Mesenchymal stem cell (in vitro differentiated cells and primary cell): ENCODE results near the gene TBCB.

ENCODE experiments used
- DNase-seq: peaks from one replicate; pipeline ENCODE4 v3.0.0-alpha.2; 2013
- H2AFZ ChIP-seq: one replicate; pipeline ENCODE4 v1.6.1; 2013; ENCODE audit warnings: low read depth, mild to moderate bottlenecking, control low read depth, inconsistent platforms, low read length, moderate library complexity
- H2AK5ac ChIP-seq: 2 replicates; pipeline ENCODE4 v1.6.1; 2013; ENCODE audit warnings: low read length, moderate library complexity, mild to moderate bottlenecking, inconsistent platforms; ENCODE audit not compliant: severe bottlenecking
- H2BK120ac ChIP-seq: one replicate; pipeline ENCODE4 v1.6.1; 2013; ENCODE audit warnings: low read depth, mild to moderate bottlenecking, inconsistent platforms, low read length, moderate library complexity
- H2BK12ac ChIP-seq, 2 experiments: one replicate each; pipeline ENCODE4 v1.6.1; 2013; ENCODE audit warnings: inconsistent platforms in 2 of 2, low read length in 2 of 2, mild to moderate bottlenecking in 2 of 2, moderate library complexity in 2 of 2, control low read depth in 1 of 2
- H2BK15ac ChIP-seq: one replicate; pipeline ENCODE4 v1.6.1; 2013; ENCODE audit warnings: mild to moderate bottlenecking, low read depth, inconsistent platforms; ENCODE audit not compliant: poor library complexity, severe bottlenecking
- H2BK5ac ChIP-seq: 2 replicates; pipeline ENCODE4 v1.6.1; 2013; ENCODE audit warnings: low read depth, mild to moderate bottlenecking, low read length, control low read depth, inconsistent platforms; ENCODE audit not compliant: poor library complexity, severe bottlenecking
- H3K14ac ChIP-seq, 2 experiments: one replicate each; pipeline ENCODE4 v1.6.1; 2013; ENCODE audit warnings: inconsistent platforms in 2 of 2, low read length in 2 of 2, control low read depth in 1 of 2, mild to moderate bottlenecking in 1 of 2, moderate library complexity in 1 of 2
- H3K18ac ChIP-seq, 2 experiments: one replicate each; pipeline ENCODE4 v1.6.1; 2013; ENCODE audit warnings: inconsistent platforms in 2 of 2, low read length in 2 of 2, control low read depth in 1 of 2, low read depth in 1 of 2, mild to moderate bottlenecking in 1 of 2
- H3K23ac ChIP-seq, 2 experiments: one replicate each; pipeline ENCODE4 v1.6.1; 2013; ENCODE audit warnings: inconsistent platforms in 2 of 2, low read length in 2 of 2, mild to moderate bottlenecking in 2 of 2, moderate library complexity in 2 of 2, control low read depth in 1 of 2
- H3K27ac ChIP-seq: 2 replicates; pipeline ENCODE4 v1.5.1; 2013; ENCODE audit warnings: mild to moderate bottlenecking, moderate library complexity, low read length, control low read depth, inconsistent platforms; ENCODE audit not compliant: poor library complexity, severe bottlenecking
- H3K27me3 ChIP-seq, 2 experiments: 2 replicates each; pipeline versions ENCODE4 v1.6.1 to v1.7.0; 2013; ENCODE audit warnings: low read length in 2 of 2, mild to moderate bottlenecking in 2 of 2, moderate library complexity in 2 of 2, control low read depth in 1 of 2, inconsistent platforms in 1 of 2; ENCODE audit not compliant: control insufficient read depth in 1 of 2, insufficient read depth in 1 of 2
- H3K36me3 ChIP-seq, 2 experiments: 2 replicates each; pipeline versions ENCODE4 v1.6.1 to v1.7.0; 2013; ENCODE audit warnings: low read length in 2 of 2, control low read depth in 1 of 2, inconsistent platforms in 1 of 2, low read depth in 1 of 2, mild to moderate bottlenecking in 1 of 2; ENCODE audit not compliant: insufficient read depth in 2 of 2, control insufficient read depth in 1 of 2
- H3K4ac ChIP-seq, 2 experiments: one replicate each; pipeline ENCODE4 v1.6.1; 2013; ENCODE audit warnings: inconsistent platforms in 2 of 2, low read length in 2 of 2, mild to moderate bottlenecking in 2 of 2, moderate library complexity in 2 of 2, control low read depth in 1 of 2, low read depth in 1 of 2
- H3K4me1 ChIP-seq: 2 replicates; pipeline ENCODE4 v1.6.1; 2013; ENCODE audit warnings: low read depth, low read length, control low read depth; ENCODE audit not compliant: control insufficient read depth, insufficient read depth
- H3K4me2 ChIP-seq: 2 replicates; pipeline ENCODE4 v1.6.1; 2013; ENCODE audit warnings: low read length, mild to moderate bottlenecking, inconsistent platforms; ENCODE audit not compliant: poor library complexity, severe bottlenecking
- H3K4me3 ChIP-seq, 2 experiments: 2 replicates each; pipeline versions ENCODE4 v1.5.1 to v1.7.0; 2013; ENCODE audit warnings: low read length in 2 of 2, mild to moderate bottlenecking in 2 of 2, control low read depth in 1 of 2, low read depth in 1 of 2; ENCODE audit not compliant: insufficient read depth in 1 of 2
- H3K79me1 ChIP-seq: replicated peaks from 2 replicates; pipeline ENCODE4 v1.6.1; 2013; ENCODE audit warnings: mild to moderate bottlenecking, control low read depth, low read length, inconsistent platforms; ENCODE audit not compliant: poor library complexity, severe bottlenecking
- H3K9ac ChIP-seq: 2 replicates; pipeline ENCODE4 v1.7.0; 2013; ENCODE audit warnings: mild to moderate bottlenecking, low read length, moderate library complexity
- H3K9me3 ChIP-seq: 2 replicates; pipeline ENCODE4 v1.7.0; 2013; ENCODE audit warnings: mild to moderate bottlenecking, low read length; ENCODE audit not compliant: control insufficient read depth
- H4K8ac ChIP-seq: one replicate; pipeline ENCODE4 v1.6.1; 2013; ENCODE audit warnings: inconsistent platforms, mild to moderate bottlenecking, low read length, moderate library complexity
- H4K91ac ChIP-seq: one replicate; pipeline ENCODE4 v1.6.1; 2013; ENCODE audit warnings: mild to moderate bottlenecking, low read length, inconsistent platforms
- whole genome bisulfite sequencing: methylation state at CpG from one replicate; pipeline ENCODE4 v1.1.7; 2013; ENCODE audit warnings: mixed read lengths; 5-methylcytosine and 5-hydroxymethylcytosine counted together

TBCB gene

DNA sequence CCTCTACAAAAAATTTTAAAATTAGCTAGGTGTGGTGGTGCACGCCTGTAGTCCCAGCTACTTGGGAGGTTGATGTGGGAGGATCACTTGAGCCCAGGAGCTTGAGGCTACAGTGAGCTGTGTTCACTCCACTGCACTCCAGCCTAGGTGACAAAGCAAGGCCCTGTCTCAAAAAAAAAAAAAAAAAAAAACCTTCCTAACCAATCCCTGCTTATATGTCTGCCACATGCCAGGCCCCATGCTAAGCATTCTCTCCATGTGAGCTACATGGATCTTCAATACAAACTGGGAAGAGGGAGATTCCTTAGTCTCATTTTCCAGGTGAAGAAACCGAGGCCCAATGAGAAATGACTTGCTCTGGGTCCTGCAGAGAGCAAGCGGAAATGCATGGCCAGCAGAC, 6.6 kb upstream of the TBCB start:
- peaks cover 15% of the 10 kb centered on the region for H3K4me1 ChIP-seq
- no peak overlapping the region for H3K14ac ChIP-seq
- peaks cover 28 to 58% of the 10 kb centered on the region in 2 experiments for H3K36me3 ChIP-seq
- no peaks in the 10 kb centered on the region for H3K9me3 ChIP-seq
- H2BK120ac ChIP-seq = no peak overlapping the region
- no peak overlapping the region for H2BK12ac ChIP-seq
- DNase-seq = no peak
- H3K27me3 ChIP-seq = no peaks in the 10 kb centered on the region
- no peak overlapping the region for H2AK5ac ChIP-seq
- H3K4me2 ChIP-seq = no peak overlapping the region
- 85% methylated on average over 3 of the region's 3 CpGs for WGBS
- no peak overlapping the region for H3K9ac ChIP-seq
- H3K23ac ChIP-seq = no peak overlapping the region
- H4K8ac ChIP-seq = no peak overlapping the region
- H2BK15ac ChIP-seq = no peak overlapping the region
- no peak overlapping the region for H2BK5ac ChIP-seq
- H3K79me1 ChIP-seq = peaks cover 7% of the 10 kb centered on the region
- no peak overlapping the region for H3K4me3 ChIP-seq
- no peak overlapping the region for H4K91ac ChIP-seq
- H2AFZ ChIP-seq = no peak overlapping the region
- no peak overlapping the region for H3K18ac ChIP-seq
- no peak overlapping the region for H3K4ac ChIP-seq
- no peak overlapping the region for H3K27ac ChIP-seq

DNA sequence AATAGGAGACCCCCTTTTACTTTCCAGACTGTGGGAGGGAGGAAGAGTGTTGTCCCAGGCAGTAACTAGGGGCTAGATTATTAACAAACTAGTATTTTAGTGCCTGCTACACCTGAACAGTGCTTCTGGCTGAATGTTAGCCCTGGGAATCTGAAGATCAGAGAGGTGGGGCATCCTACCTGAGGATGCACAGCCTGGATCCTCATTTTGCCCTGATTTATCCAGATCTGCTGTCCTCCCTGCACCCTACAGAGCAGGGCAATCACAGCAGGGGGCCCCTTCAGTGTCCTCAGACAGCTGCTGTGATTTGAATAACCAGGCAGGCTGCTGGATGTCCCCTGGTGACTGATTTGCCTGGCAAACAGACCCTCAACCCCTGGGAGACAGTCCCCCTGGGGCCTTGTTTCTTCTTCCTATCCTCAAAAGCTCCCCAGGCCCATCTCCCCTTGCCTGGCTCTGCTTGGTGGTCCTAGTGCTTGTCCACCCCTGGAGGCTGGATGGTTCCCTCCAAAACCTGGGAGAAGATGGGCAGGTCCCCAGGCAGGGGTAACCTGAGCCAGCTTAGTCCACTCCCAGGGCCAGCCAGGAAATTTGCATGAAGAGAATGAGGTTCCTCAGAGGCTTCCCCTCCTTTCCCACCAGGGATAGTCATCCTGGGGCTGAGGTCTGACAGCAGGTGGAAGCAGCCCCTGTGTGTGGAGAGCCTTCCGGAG, 4.6 kb upstream of the TBCB start, which contains the start of gene OVOL3:
TSS of gene OVOL3 (plus strand) at position 657 of the 713 bp plus-strand sequence. CDS start 60 bp downstream, outside the sequence.
- H4K8ac ChIP-seq = no peak within 1 kb of the TSS
- H3K4me2 ChIP-seq = no peak within 1 kb of the TSS
- H3K14ac ChIP-seq = no peak within 1 kb of the TSS
- H3K27me3 ChIP-seq = no peaks in the 10 kb centered on the region
- H3K4me3 ChIP-seq = no peak within 1 kb of the TSS
- H2AK5ac ChIP-seq = no peak within 1 kb of the TSS
- H3K9ac ChIP-seq = no peak within 1 kb of the TSS
- no peak within 1 kb of the TSS for H3K4ac ChIP-seq
- H2AFZ ChIP-seq = no peak within 1 kb of the TSS
- H2BK5ac ChIP-seq = no peak within 1 kb of the TSS
- no peak for DNase-seq
- H2BK15ac ChIP-seq = peak within 1 kb of the TSS; percentile 1
- H4K91ac ChIP-seq = no peak within 1 kb of the TSS
- no peak within 1 kb of the TSS for H3K27ac ChIP-seq
- no peak within 1 kb of the TSS for H3K23ac ChIP-seq
- H3K36me3 ChIP-seq = peaks cover 28 to 43% of the 10 kb centered on the region in 2 experiments
- no peak within 1 kb of the TSS for H2BK12ac ChIP-seq
- no peak within 1 kb of the TSS for H2BK120ac ChIP-seq
- H3K79me1 ChIP-seq = peaks cover 16% of the 10 kb centered on the region
- no peak within 1 kb of the TSS for H3K18ac ChIP-seq
- H3K4me1 ChIP-seq = peaks cover 12% of the 10 kb centered on the region
- no peaks in the 10 kb centered on the region for H3K9me3 ChIP-seq
- 54% methylated on average over 1 of the region's 1 CpG for WGBS

DNA sequence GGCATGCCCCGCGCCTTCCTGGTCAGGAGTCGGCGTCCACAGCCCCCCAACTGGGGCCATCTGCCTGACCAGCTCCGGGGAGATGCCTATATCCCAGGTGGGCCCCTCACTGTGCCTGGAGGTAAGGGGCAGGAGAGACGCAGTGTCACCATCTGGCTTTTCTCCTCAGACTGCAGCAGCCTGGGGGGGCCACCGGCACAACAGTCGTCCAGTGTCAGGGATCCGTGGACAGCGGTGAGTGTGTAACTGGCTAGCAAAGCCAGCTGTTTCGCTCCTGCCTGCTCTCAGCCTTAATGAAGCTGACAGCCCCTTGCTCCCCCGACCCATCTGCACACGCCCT, 4.1 kb upstream of the TBCB start:
- Histone ChIP-seq H3K4me3 (no peak overlapping the region), H2BK15ac (peak overlapping the region; percentile 1), H4K91ac (no peak overlapping the region), H2AK5ac (no peak overlapping the region), H2BK5ac (no peak overlapping the region), H3K4ac (no peak overlapping the region), H2BK12ac (no peak overlapping the region), H3K4me2 (no peak overlapping the region), H3K27ac (no peak overlapping the region), H4K8ac (no peak overlapping the region), H3K4me1 (peaks cover 16% of the 10 kb centered on the region), H3K18ac (no peak overlapping the region), H3K36me3 (peaks cover 28 to 39% of the 10 kb centered on the region in 2 experiments), H3K23ac (no peak overlapping the region), H3K27me3 (no peaks in the 10 kb centered on the region), H3K9ac (no peak overlapping the region), H3K79me1 (peaks cover 19% of the 10 kb centered on the region), H3K14ac (no peak overlapping the region), H3K9me3 (no peaks in the 10 kb centered on the region), H2BK120ac (no peak overlapping the region), H2AFZ (no peak overlapping the region)
- no peak for DNase-seq
- 92% methylated on average over 13 of the region's 13 CpGs for WGBS

DNA sequence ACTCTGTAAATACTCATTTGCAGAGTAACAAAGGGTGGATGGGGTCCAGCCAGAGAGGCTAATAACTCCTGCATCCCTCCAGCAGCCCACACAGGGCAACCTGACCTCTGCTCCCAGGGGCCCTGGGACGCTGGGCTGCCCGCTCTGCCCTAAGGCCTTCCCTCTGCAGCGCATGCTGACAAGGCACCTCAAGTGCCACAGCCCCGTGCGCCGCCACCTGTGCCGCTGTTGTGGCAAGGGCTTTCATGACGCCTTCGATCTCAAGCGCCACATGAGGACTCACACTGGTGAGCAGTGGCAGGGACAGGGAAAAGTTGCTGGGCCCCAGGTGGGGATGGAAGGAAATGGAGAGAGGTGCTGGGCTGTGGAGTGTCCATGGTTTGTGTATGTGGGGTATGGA, 2.6 kb upstream of the TBCB start:
- Histone ChIP-seq H3K79me1 (peaks cover 22% of the 10 kb centered on the region), H3K4ac (no peak overlapping the region), H3K4me2 (no peak overlapping the region), H4K91ac (peak overlapping the region; percentile 54), H2BK12ac (no peak overlapping the region), H2BK5ac (no peak overlapping the region), H2BK120ac (no peak overlapping the region), H3K4me1 (peaks cover 21% of the 10 kb centered on the region), H3K9ac (no peak overlapping the region), H3K14ac (no peak overlapping the region), H2AFZ (no peak overlapping the region), H3K27me3 (no peaks in the 10 kb centered on the region), H2AK5ac (no peak overlapping the region), H4K8ac (no peak overlapping the region), H2BK15ac (no peak overlapping the region), H3K4me3 (no peak overlapping the region), H3K23ac (no peak overlapping the region), H3K9me3 (no peaks in the 10 kb centered on the region), H3K18ac (no peak overlapping the region), H3K27ac (no peak overlapping the region), H3K36me3 (peaks cover 31 to 32% of the 10 kb centered on the region in 2 experiments)
- WGBS = 95% methylated on average over 10 of the region's 10 CpGs
- no peak for DNase-seq
